MM.1S (cell line): ENCODE measurements around the gene GRIN2D.
"Not testable (repeated sequence)": the region's sequence is repeated elsewhere in the genome, so short reads cannot be mapped to it uniquely, and the experiment has no call there.

ENCODE experiments used
- DNase-seq: peaks from one replicate; pipeline ENCODE4 v3.0.0-alpha.2; 2015
- H2AFZ ChIP-seq: fragments of 300-600 bp; sonication (generic); 2 replicates; pipeline ENCODE4 v1.6.0; 2016; ENCODE audit warnings: antibody characterized with exemption, low read length
- H3F3A ChIP-seq: fragments of 300-600 bp; sonication (generic); 2 replicates; pipeline ENCODE4 v1.6.1; 2016; ENCODE audit warnings: mild to moderate bottlenecking, antibody characterized with exemption, low read length, moderate library complexity, mixed read lengths; ENCODE audit not compliant: insufficient read depth
- H3K27ac ChIP-seq: fragments of 300-600 bp; sonication (generic); 2 replicates; pipeline ENCODE4 v1.5.1; 2016; ENCODE audit warnings: mild to moderate bottlenecking, low read length
- H3K27me3 ChIP-seq: fragments of 300-600 bp; sonication (generic); replicated peaks from 2 replicates; pipeline ENCODE4 v1.6.0; 2016; ENCODE audit warnings: low read length; ENCODE audit not compliant: insufficient read depth
- H3K36me3 ChIP-seq: fragments of 300-600 bp; sonication (generic); replicated peaks from 2 replicates; pipeline ENCODE4 v1.6.1; 2016; ENCODE audit warnings: mild to moderate bottlenecking, low read length, mixed read lengths; ENCODE audit not compliant: insufficient read depth
- H3K4me1 ChIP-seq: fragments of 300-600 bp; sonication (generic); 2 replicates; pipeline ENCODE4 v1.6.1; 2016; ENCODE audit warnings: low read length, mixed read lengths
- H3K4me2 ChIP-seq: fragments of 300-600 bp; sonication (generic); 2 replicates; pipeline ENCODE4 v1.6.0; 2016; ENCODE audit warnings: low read depth, low read length
- H3K4me3 ChIP-seq: fragments of 300-600 bp; sonication (generic); 2 replicates; pipeline ENCODE4 v1.5.1; 2016; ENCODE audit warnings: low read length, mixed read lengths
- H3K79me2 ChIP-seq: fragments of 300-600 bp; sonication (generic); 2 replicates; pipeline ENCODE4 v1.6.1; 2016; ENCODE audit warnings: mixed run types, low read length, mixed read lengths
- H3K9ac ChIP-seq: fragments of 300-600 bp; sonication (generic); 2 replicates; pipeline ENCODE4 v1.6.1; 2016; ENCODE audit warnings: low read length, mixed read lengths
- H3K9me2 ChIP-seq: fragments of 300-600 bp; sonication (generic); replicated peaks from 2 replicates; pipeline ENCODE4 v1.6.1; 2016; ENCODE audit warnings: mild to moderate bottlenecking, low read length, mixed read lengths; ENCODE audit not compliant: insufficient read depth
- H3K9me3 ChIP-seq: fragments of 300-600 bp; sonication (generic); replicated peaks from 2 replicates; pipeline ENCODE4 v1.6.1; 2016; ENCODE audit warnings: mild to moderate bottlenecking, low read length, mixed read lengths; ENCODE audit not compliant: insufficient read depth
- H4K20me1 ChIP-seq: fragments of 300-600 bp; sonication (generic); 2 replicates; pipeline ENCODE4 v1.6.1; 2016; ENCODE audit warnings: mild to moderate bottlenecking, low read length, moderate library complexity, mixed read lengths; ENCODE audit not compliant: insufficient read depth
- EZH2 ChIP-seq: fragments of 300-600 bp; sonication (generic); optimal IDR thresholded peaks from 2 replicates; pipeline ENCODE3; 2017; ENCODE audit warnings: low read depth, mild to moderate bottlenecking, antibody characterized with exemption, low read length, mixed read lengths
- EZH2phosphoT487 ChIP-seq: fragments of 300-600 bp; sonication (generic); IDR thresholded peaks from 2 replicates; pipeline ENCODE4 v1.6.1; 2018; ENCODE audit warnings: antibody characterized with exemption, low read length
- TF ChIP-seq, protein P1 (sequence below): fragments of 300-600 bp; sonication (generic); IDR thresholded peaks from 2 replicates; pipeline ENCODE4 v1.5.1; 2016; ENCODE audit warnings: antibody characterized with exemption, low read length, mixed read lengths

Gene GRIN2D

DNA sequence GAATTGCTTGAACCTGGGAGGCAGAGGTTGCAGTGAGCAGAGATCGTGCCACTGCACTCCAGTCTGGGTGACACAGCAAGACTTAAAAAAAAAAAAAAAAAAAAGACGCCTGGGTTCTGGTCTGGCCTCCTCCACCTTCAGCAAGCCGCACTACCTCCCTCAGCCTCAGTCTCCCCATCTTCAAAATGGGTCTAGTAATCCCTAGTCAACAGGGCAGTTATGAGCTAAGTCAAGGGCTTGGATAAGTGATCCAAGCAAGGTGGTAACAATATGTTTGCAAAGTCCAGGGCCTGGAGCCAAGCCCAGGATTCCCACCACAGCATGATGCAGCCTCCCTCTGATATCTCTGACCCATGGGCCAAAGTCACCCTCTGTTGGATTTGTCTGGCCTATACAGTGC, 6.5 kb upstream of the GRIN2D start:
- Histone ChIP-seq H3K4me3 (no peak overlapping the region), H3K4me2 (no peak overlapping the region), H3K79me2 (peaks cover 76% of the 10 kb centered on the region), H3K36me3 (peaks cover 13% of the 10 kb centered on the region; the same call in 1 of the 2 replicates), H3K27ac (peak overlapping the region; percentile 96; the same call in 1 of the 2 replicates), H3K27me3 (no peaks in the 10 kb centered on the region), H3K9ac (no peak overlapping the region), H3K9me2 (no peaks in the 10 kb centered on the region), H2AFZ (no peak overlapping the region), H3F3A (peaks cover 61% of the 10 kb centered on the region), H4K20me1 (no peaks in the 10 kb centered on the region), H3K9me3 (no peaks in the 10 kb centered on the region), H3K4me1 (peaks cover 48% of the 10 kb centered on the region)
- no peak for DNase-seq
- no peak for TF ChIP-seq EZH2
- TF ChIP-seq, protein P1, sequence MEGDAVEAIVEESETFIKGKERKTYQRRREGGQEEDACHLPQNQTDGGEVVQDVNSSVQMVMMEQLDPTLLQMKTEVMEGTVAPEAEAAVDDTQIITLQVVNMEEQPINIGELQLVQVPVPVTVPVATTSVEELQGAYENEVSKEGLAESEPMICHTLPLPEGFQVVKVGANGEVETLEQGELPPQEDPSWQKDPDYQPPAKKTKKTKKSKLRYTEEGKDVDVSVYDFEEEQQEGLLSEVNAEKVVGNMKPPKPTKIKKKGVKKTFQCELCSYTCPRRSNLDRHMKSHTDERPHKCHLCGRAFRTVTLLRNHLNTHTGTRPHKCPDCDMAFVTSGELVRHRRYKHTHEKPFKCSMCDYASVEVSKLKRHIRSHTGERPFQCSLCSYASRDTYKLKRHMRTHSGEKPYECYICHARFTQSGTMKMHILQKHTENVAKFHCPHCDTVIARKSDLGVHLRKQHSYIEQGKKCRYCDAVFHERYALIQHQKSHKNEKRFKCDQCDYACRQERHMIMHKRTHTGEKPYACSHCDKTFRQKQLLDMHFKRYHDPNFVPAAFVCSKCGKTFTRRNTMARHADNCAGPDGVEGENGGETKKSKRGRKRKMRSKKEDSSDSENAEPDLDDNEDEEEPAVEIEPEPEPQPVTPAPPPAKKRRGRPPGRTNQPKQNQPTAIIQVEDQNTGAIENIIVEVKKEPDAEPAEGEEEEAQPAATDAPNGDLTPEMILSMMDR = no peak
- no peak for TF ChIP-seq EZH2phosphoT487

DNA sequence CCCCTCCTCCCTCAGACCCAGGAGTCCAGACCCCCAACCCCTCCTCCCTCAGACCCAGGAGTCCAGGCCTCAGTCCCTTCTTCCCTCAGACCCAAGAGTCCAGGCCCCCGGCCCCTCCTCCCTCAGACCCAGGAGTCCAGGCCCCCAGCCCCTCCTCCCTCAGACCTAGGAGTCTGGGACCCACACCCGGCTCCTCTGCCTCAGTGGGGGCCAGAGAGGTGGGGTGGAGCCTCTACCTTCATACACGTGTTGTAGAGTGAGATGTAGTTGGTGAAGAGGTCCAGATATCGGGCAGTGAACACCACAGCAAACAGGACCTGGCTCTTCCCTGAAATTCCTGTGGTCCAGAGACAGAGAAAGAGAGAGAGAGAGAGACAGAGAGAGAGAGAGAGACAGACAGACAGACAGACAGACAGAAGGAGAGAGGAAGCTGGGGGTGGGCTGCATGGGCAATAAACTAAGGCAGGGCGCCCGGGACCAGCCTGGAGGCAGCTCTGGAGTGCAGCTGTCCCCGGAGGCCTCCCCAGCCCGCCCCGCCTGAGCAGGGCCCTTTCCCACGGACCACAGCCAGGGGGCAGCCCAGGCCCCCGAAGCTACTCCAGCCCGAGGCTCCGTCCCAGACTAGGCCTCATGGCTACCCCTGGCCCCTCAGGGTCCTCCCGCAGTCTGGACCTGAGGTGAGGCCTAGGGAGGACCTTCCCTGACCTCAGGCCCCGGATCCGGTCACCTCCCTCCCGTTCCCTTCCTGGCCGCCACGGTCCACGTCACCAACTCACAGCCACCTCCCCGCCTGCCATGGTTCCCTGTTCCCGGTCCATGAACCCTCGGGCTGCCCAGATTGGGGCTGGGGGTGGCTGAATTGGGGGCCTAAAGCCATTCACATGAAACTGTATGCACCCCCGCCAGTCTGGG, 3.0 kb upstream of the GRIN2D start:
- H4K20me1 ChIP-seq = no peaks in the 10 kb centered on the region
- no peaks in the 10 kb centered on the region for H3K9me3 ChIP-seq
- H2AFZ ChIP-seq = peak overlapping the region; percentile 31; the same call in 1 of the 2 replicates
- peak; percentile 57 for DNase-seq
- peaks cover 7% of the 10 kb centered on the region; the same call in 1 of the 2 replicates for H3K36me3 ChIP-seq
- peak overlapping the region; percentile 99 for H3K9ac ChIP-seq
- peak overlapping the region; percentile 75 for H3K27ac ChIP-seq
- peaks cover 30% of the 10 kb centered on the region for H3K27me3 ChIP-seq
- H3K4me1 ChIP-seq = peaks cover 31% of the 10 kb centered on the region
- TF ChIP-seq, protein P1 = peak; percentile 48
- no peak for TF ChIP-seq EZH2phosphoT487
- TF ChIP-seq EZH2 = no peak
- peak overlapping the region; percentile 95 for H3K4me3 ChIP-seq
- H3K4me2 ChIP-seq = peak overlapping the region; percentile 70
- H3F3A ChIP-seq = peaks cover 44% of the 10 kb centered on the region
- no peaks in the 10 kb centered on the region for H3K9me2 ChIP-seq
- peaks cover 48% of the 10 kb centered on the region for H3K79me2 ChIP-seq

DNA sequence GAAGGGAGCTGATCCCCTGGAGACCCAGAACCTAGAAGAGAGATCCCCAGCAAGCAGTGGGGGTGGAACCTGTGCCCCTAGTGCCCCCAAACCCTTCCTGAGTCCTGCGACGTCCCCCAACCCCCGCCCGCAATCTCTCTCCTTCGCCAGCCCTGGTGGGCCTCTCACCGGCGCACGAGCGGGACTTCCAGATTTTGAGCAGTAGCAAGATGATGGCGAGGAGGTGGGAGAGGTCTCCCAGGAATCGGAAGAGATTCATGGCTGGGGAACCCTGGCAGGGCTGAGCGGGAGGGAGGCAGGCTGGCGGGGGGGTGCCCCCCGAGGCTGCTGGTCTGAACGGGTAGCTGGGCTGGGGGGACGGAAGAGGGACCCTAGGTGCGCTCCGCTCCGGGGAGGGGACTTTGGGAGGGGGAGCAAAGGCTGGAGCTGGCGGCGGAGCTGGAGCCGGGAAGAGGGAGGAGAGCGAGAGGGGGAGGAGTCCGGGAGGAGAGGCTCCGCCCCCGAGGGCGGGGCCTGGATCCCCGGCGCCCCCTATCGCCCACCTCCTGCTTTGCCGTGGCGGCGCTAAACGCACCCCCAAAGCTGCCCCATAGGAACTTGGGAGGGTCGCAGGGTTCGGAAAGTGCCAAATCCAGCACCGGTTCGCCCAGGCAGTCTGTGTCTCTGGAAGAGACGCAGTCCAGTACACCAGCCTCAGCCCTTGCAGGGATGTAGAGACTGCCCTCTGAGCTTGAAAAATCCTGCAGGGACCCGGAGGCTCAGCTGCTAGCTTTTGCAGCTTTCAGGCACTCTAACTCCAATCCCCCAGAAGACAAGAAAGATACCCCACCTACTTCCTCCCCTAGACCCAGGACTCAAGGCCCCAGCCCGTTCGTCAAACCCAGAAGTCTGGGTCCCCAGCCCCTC, 2.1 kb upstream of the GRIN2D start, which contains the start of gene KDELR1:
KDELR1 (minus strand) TSS at position 452 of the 906 bp plus-strand sequence; CDS start at position 259, 193 bp downstream.
- peaks cover 7% of the 10 kb centered on the region; the same call in 1 of the 2 replicates for H3K36me3 ChIP-seq
- H3K79me2 ChIP-seq = peaks cover 48% of the 10 kb centered on the region
- peaks cover 23% of the 10 kb centered on the region for H3K4me1 ChIP-seq
- peak within 1 kb of the TSS; percentile 75 for H3K27ac ChIP-seq
- peak within 1 kb of the TSS; percentile 52 for H2AFZ ChIP-seq
- peaks cover 35% of the 10 kb centered on the region for H3F3A ChIP-seq
- H3K9me3 ChIP-seq = no peaks in the 10 kb centered on the region
- peak; percentile 49 for DNase-seq
- H3K9ac ChIP-seq = peak within 1 kb of the TSS; percentile 99
- TF ChIP-seq EZH2phosphoT487 = no peak
- TF ChIP-seq, protein P1 = peak; percentile 87
- H3K27me3 ChIP-seq = peaks cover 39% of the 10 kb centered on the region
- peak within 1 kb of the TSS; percentile 95 for H3K4me3 ChIP-seq
- no peaks in the 10 kb centered on the region for H4K20me1 ChIP-seq
- no peaks in the 10 kb centered on the region for H3K9me2 ChIP-seq
- peak within 1 kb of the TSS; percentile 70 for H3K4me2 ChIP-seq

DNA sequence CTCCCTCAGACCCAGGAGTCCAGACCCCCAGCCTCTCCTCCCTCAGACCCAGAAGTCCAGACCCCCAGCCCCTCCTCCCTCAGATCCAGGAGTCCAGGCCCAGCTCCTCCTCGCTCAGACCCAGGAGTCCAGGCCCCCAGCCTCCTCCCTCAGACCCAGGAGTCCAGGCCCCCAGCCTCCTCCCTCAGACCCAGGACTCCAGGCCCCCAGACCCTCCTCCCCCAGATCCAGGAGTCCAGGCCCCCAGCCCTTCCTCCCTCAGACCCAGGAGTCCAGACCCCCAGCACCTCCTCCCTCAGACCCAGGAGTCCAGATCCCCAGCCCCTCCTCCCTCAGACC, 1.5 kb upstream of the GRIN2D start:
- H3K4me1 ChIP-seq = peaks cover 23% of the 10 kb centered on the region
- not testable (repeated sequence) for H3K9ac ChIP-seq, H3K27ac ChIP-seq

More for the DNA sequence above, 1.5 kb upstream of the GRIN2D start:
- not testable (repeated sequence) for H3K36me3 ChIP-seq, H3K9me3 ChIP-seq, H2AFZ ChIP-seq, H3K9me2 ChIP-seq, H4K20me1 ChIP-seq, H3K4me3 ChIP-seq, DNase-seq
- peaks cover 46% of the 10 kb centered on the region for H3K79me2 ChIP-seq
- peaks cover 43% of the 10 kb centered on the region for H3K27me3 ChIP-seq
- peaks cover 29% of the 10 kb centered on the region for H3F3A ChIP-seq
- H3K4me2 ChIP-seq = peak overlapping the region; percentile 70; the same call in 1 of the 2 replicates
